Right lung (tissue), 5 donors: Measurements from ENCODE around the gene NOX5. TPM values are rescaled to one million over a fixed set of nuclear protein-coding genes. Genes with fewer than 3 reads are reported as not detected.
"Not testable (repeated sequence)": the region's sequence is repeated elsewhere in the genome, so short reads cannot be mapped to it uniquely, and the experiment has no call there.

Experiments
- DNase-seq, 2 donors: peaks; one replicate each; pipeline ENCODE4 v3.0.0-alpha.2; 2013
- polyA plus RNA-seq, 5 donors: library from polyadenylated mRNA; unstranded; fragments of 120-200 nt; gene quantifications; one replicate each; pipeline versions ENCODE4 v1.2.1 to v1.2.3, GENCODE V29; 2013; ENCODE audit warnings: inconsistent platforms in 1 of 5, low replicate concordance in 1 of 5; ENCODE audit not compliant: insufficient read length in 5 of 5, insufficient read depth in 1 of 5

NOX5 gene
- polyA plus RNA-seq, 5 donors = 0.33 to 1.2 (median 0.40) TPM

- no peak for DNase-seq
Measured at GRCh38 chr15:69049976-69050375, 35.5 kb downstream of the NOX5 start.

DNA sequence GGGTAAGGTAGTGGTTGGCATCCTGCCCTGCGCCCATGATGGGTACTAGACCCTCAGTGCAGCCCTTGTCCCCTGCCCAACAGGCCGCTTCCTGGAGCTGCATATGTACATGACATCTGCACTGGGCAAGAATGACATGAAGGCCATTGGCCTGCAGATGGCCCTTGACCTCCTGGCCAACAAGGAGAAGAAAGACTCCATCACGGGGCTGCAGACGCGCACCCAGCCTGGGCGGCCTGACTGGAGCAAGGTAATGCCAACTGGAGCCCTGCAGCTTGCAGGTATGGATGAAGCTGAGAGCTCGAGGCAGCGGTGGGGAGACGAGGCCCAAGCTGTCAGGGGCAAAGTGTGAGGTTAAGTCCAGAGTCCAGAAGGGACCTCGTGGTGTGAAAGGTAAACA is 40.8 kb downstream of the NOX5 start:
- no peak for DNase-seq

DNA sequence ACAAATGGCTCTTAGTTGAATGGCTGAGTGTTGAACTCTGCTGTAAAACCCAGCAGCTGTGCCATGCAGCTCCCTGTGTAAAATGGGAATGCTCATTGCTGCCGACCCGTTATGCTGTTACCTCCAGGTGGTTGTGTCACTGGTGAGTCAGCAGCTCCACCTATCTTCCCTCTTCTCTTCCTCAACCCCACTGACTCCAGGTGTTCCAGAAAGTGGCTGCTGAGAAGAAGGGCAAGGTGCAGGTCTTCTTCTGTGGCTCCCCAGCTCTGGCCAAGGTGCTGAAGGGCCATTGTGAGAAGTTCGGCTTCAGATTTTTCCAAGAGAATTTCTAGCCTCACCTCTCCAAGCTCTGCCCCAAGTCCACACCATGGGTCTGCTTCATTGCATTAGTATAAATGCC is 41.9 kb downstream of the NOX5 start:
- DNase-seq = no peak

- DNase-seq = peak; percentile 74 to 88
Measured at GRCh38 chr15:69058830-69059556, 44.5 kb downstream of the NOX5 start.

DNA sequence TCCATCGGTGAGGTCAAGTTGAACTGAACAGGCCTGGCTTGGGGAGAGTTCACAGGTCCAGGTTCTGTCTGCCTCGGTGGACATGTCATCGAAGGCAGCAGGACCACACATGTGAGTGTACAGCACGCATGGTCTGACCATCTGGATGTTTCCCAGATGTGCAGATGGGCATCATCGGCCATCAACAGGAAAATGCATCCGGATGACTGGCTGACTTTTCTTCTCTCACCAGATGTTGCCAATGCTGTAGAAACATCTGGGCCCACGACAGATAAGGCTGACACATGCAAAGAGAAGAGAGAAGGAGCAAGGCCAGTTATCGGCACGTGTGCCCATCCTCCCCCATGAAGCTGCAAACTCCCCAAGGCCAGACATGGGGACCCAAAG is 45.1 kb downstream of the NOX5 start:
- no peak for DNase-seq

DNA sequence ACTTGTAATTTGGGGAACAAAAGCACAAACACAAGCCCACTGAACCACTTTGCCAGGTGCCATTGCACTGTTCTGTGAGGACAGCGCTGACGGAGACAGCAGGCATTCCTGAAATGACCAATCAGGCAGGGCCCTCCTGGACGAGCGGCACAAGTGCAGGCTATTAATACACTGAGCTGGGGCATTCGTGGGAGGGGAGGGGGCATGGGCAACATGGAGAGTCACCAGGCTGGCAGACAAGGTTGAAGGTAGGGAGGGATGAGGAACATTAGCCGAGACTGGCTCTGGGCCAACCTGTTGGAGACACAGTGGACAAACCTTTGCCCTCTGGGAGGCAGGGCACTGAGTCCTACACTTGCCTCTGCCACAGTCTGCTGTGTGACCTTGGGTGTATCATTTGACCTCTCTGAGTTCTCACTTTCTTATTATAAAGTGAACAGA is 45.6 kb downstream of the NOX5 start:
- DNase-seq = no peak

- DNase-seq = no peak
Measured at GRCh38 chr15:69060744-69061143, 46.2 kb downstream of the NOX5 start.

DNA sequence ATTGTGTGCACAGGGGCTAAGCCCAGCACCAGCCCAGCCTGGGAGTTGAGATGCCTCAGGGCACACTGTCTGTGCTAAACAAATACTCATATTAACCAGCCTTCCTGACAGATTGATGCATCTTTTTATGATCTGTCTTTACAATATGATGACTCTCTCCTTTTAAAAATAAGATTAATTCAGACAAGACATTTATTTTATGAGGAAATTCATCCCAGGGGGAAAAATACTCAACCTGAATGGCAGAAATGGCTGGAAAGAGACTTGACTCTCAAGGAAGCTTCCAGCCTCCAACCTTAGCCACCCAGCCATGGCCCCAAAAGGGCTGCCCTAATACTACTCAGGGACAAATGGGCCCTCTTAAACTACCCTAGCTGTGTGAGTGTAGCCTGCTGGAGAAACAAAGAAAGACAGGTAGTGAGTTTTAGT is 46.9 kb downstream of the NOX5 start:
- no peak for DNase-seq

DNA sequence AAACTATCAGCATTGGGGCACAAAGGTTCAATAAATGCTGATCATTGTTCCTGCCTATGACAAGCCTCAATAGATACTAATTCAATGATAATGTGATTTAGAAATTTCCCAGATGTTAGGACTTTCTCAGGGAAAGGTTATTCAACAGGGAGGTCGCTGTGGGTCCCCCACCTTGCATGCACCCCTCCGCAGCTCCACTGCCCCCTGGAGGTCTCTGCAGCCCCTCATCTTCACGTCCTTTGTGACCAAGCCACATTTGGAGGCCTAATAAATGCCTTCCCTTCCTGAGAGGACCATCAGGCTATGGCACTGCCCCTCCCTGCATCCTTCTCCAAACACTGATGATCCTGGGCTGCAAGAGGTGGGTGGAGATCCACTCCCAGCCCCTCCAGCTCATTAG is 50.2 kb downstream of the NOX5 start:
- DNase-seq = no peak

GRCh38 chr15:69066007-69066995 is 51.8 kb downstream of the NOX5 start:
- DNase-seq = no peak

- DNase-seq = no peak
Measured at GRCh38 chr15:69067296-69067695, 52.8 kb downstream of the NOX5 start.

- DNase-seq = no peak
Measured at GRCh38 chr15:69068157-69068556, 53.7 kb downstream of the NOX5 start.

- not testable (repeated sequence) for DNase-seq
Measured at GRCh38 chr15:69069290-69069689, 54.8 kb downstream of the NOX5 start.

DNA sequence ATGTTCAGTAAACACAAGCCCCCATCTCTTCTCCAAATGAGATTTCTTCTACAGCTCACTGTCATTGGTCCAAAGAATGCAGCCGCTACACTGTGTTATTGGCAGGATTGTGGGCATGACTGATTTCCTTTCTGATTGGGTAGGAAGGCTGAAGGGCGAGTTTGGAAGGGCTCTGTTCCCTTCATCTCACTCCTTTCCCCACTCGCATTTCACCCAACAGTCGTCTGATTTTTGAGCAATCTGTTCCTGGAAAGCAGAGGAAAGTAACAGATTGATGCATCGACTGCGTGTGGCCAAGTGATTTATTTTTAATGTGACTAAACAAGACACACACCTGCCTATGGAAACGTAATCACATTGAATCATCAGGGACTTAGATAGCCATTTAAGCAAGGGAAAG is 55.5 kb downstream of the NOX5 start:
- DNase-seq = no peak

GRCh38 chr15:69070396-69070795 is 55.9 kb downstream of the NOX5 start:
- DNase-seq = no peak

- no peak for DNase-seq
Measured at GRCh38 chr15:69071260-69071659, 56.8 kb downstream of the NOX5 start.

GRCh38 chr15:69072906-69073305 is 58.4 kb downstream of the NOX5 start:
- DNase-seq = no peak

- DNase-seq = peak; percentile 60 to 66
Measured at GRCh38 chr15:69074001-69074842, 59.7 kb downstream of the NOX5 start.

- DNase-seq = peak in 1 of 2 donors; percentile 36
Measured at GRCh38 chr15:69074843-69075224, 60.3 kb downstream of the NOX5 start.

DNA sequence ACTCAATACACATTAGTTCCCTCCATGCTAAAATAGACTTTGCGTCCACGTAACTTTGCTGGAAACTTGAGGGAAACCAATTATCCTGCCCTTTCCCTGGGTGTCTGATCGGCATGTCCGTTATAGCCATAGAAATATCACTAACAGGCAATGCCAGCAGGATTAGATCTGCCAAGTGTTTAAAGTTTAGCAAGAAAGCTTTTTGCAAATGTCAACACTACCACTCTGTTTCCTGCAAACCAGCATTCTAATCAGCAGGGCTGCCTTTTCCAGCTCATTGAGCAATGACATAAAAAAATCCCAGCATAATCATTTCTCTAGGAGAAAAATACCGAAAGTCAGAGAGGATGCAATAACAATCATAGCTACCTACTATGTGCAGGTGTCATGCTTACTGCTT is 60.9 kb downstream of the NOX5 start:
- DNase-seq = no peak

- no peak for DNase-seq
Measured at GRCh38 chr15:69076756-69077155, 62.3 kb downstream of the NOX5 start.

GRCh38 chr15:69078638-69079037 is 64.1 kb downstream of the NOX5 start:
- no peak for DNase-seq
